Measurements from ENCODE around the gene METTL4.

The METTL4 gene

GRCh38 chr18:2515908-2516625 is 55.2 kb downstream of the METTL4 start:
- DNase-seq, result peak; percentile 24

- no peak for DNase-seq
These were observed 56.0 kb downstream of the METTL4 start for GRCh38 chr18:2515171-2515787.

- DNase-seq, result no peak
These were observed 57.7 kb downstream of the METTL4 start for GRCh38 chr18:2513616-2514015.

- no peak for DNase-seq
These were observed 59.2 kb downstream of the METTL4 start for GRCh38 chr18:2512059-2512458.

- DNase-seq, result no peak
These were observed 59.9 kb downstream of the METTL4 start for GRCh38 chr18:2511451-2511850.

GRCh38 chr18:2510416-2510815 is 60.9 kb downstream of the METTL4 start:
- DNase-seq, result no peak

GRCh38 chr18:2508678-2509077 is 62.6 kb downstream of the METTL4 start:
- no peak for DNase-seq

- no peak for DNase-seq
These were observed 63.1 kb downstream of the METTL4 start for GRCh38 chr18:2508155-2508554.

- DNase-seq, result no peak
These were observed 66.7 kb downstream of the METTL4 start for GRCh38 chr18:2504642-2505041.

GRCh38 chr18:2502880-2503279 is 68.4 kb downstream of the METTL4 start:
- no peak for DNase-seq

- DNase-seq, result no peak
These were observed 68.9 kb downstream of the METTL4 start for GRCh38 chr18:2502394-2502793.

- no peak for DNase-seq
These were observed 73.5 kb downstream of the METTL4 start for GRCh38 chr18:2497797-2498196.

- DNase-seq, result no peak
These were observed 75.9 kb downstream of the METTL4 start for GRCh38 chr18:2495381-2495780.

- no peak for DNase-seq
These were observed 76.4 kb downstream of the METTL4 start for GRCh38 chr18:2494921-2495320.
